Esophagus (tissue), 2 donors: ENCODE data around the gene TAS2R40. TPM values are rescaled to one million over a fixed set of nuclear protein-coding genes. Genes with fewer than 3 reads are reported as not detected.

Source experiments
- H3K27ac ChIP-seq, 2 donors: one replicate each; pipeline ENCODE4 v1.5.1; 2013; ENCODE audit warnings: low read depth in 2 of 2, mild to moderate bottlenecking in 2 of 2, inconsistent platforms in 1 of 2, low read length in 1 of 2, moderate library complexity in 1 of 2
- H3K27me3 ChIP-seq, 2 donors: one replicate each; pipeline ENCODE4 v1.6.1; 2013; ENCODE audit warnings: low read length in 2 of 2, control low read depth in 1 of 2, mild to moderate bottlenecking in 1 of 2; ENCODE audit not compliant: insufficient read depth in 2 of 2, control insufficient read depth in 1 of 2
- H3K36me3 ChIP-seq, 2 donors: one replicate each; pipeline ENCODE4 v1.6.1; 2013; ENCODE audit warnings: low read length in 1 of 2; ENCODE audit not compliant: control insufficient read depth in 2 of 2, insufficient read depth in 2 of 2
- H3K4me1 ChIP-seq, 2 donors: one replicate each; pipeline ENCODE4 v1.6.1; 2013; ENCODE audit warnings: low read length in 1 of 2; ENCODE audit not compliant: control insufficient read depth in 2 of 2, insufficient read depth in 2 of 2
- H3K4me3 ChIP-seq, 2 donors: one replicate each; pipeline ENCODE4 v1.5.1; 2013; ENCODE audit warnings: low read length in 2 of 2, mild to moderate bottlenecking in 2 of 2, low read depth in 1 of 2, moderate library complexity in 1 of 2
- H3K9me3 ChIP-seq, 2 donors: one replicate each; pipeline ENCODE4 v1.6.1; 2013; ENCODE audit warnings: mild to moderate bottlenecking in 2 of 2, low read depth in 1 of 2, low read length in 1 of 2, moderate library complexity in 1 of 2; ENCODE audit not compliant: control insufficient read depth in 2 of 2, insufficient read depth in 1 of 2
- WGBS, 2 donors: extraction: QIAGEN DNeasy Blood & Tissue Kit; methylation state at CpG; one replicate each; pipeline ENCODE4 v1.1.7; 2013; 5-methylcytosine and 5-hydroxymethylcytosine counted together
- polyA plus RNA-seq, 2 donors: library from polyadenylated mRNA; stranded (reverse); fragments of 200-250 nt; gene quantifications; one replicate each; pipeline ENCODE4 v1.2.3, GENCODE V29; 2013
- donor health status: healthy with polysubstance abuse.
- donor health status: Bipolar disorder and iron deficiency.

TAS2R40 gene
- polyA plus RNA-seq, 2 donors = not detected

DNA sequence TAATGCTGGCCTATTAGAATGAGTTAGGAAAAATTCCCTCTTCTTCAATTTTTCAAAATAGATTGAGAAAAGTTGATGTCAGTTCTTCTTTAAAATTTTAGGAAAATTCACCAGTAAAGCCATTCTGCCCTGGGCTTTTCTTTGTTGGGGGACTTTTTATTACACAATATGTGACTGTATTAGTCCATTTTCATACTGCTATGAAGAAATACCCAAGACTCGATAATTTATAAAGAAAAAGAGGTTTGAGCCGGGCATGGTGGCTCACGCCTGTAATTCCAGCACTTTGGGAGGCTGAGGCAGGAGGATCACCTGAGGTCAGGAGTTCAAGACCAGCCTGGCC is 12.7 kb downstream of the TAS2R40 start:
- no peaks in the 10 kb centered on the region for H3K36me3 ChIP-seq
- 85 to 90% methylated on average over 3 of the region's 3 CpGs for WGBS, 2 donors
- H3K27ac ChIP-seq = no peak overlapping the region
- no peak overlapping the region for H3K4me3 ChIP-seq
- no peaks in the 10 kb centered on the region for H3K4me1 ChIP-seq
- H3K9me3 ChIP-seq = peaks cover 0 to 2% of the 10 kb centered on the region in 2 donors
- H3K27me3 ChIP-seq = no peaks in the 10 kb centered on the region

DNA sequence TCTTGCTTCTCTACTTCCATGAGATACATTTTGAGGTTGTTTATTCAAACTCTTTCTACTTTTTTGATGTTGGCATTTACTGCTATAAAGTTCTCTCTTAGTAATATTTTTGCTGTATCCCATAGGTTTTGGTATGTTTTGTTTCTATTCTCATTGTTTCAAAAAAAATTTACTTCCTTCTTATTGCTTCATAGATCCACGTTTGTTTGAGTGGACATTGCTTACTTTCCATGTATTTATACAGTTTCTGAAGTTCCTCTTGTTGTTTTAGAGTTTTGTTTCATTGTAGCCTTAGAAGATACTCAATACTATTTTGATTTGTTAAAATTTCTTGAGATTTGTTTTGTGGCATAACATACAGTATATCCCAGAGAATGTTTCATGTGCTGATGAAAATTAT is 13.7 kb downstream of the TAS2R40 start:
- no peak overlapping the region for H3K4me3 ChIP-seq
- H3K9me3 ChIP-seq = peaks cover 0 to under 1% of the 10 kb centered on the region in 2 donors
- no peak overlapping the region for H3K27ac ChIP-seq
- no peaks in the 10 kb centered on the region for H3K36me3 ChIP-seq
- H3K4me1 ChIP-seq = no peaks in the 10 kb centered on the region
- 23 to 27% methylated on average over 1 of the region's 1 CpG for WGBS, 2 donors
- no peaks in the 10 kb centered on the region for H3K27me3 ChIP-seq

- H3K27ac ChIP-seq = no peak overlapping the region
- no peaks in the 10 kb centered on the region for H3K36me3 ChIP-seq
- 70 to 83% methylated on average over 3 of the region's 3 CpGs for WGBS, 2 donors
- no peak overlapping the region for H3K4me3 ChIP-seq
- no peaks in the 10 kb centered on the region for H3K9me3 ChIP-seq
- no peaks in the 10 kb centered on the region for H3K4me1 ChIP-seq
- no peaks in the 10 kb centered on the region for H3K27me3 ChIP-seq
Observed at GRCh38 chr7:143236408-143236990, 14.7 kb downstream of the TAS2R40 start.

DNA sequence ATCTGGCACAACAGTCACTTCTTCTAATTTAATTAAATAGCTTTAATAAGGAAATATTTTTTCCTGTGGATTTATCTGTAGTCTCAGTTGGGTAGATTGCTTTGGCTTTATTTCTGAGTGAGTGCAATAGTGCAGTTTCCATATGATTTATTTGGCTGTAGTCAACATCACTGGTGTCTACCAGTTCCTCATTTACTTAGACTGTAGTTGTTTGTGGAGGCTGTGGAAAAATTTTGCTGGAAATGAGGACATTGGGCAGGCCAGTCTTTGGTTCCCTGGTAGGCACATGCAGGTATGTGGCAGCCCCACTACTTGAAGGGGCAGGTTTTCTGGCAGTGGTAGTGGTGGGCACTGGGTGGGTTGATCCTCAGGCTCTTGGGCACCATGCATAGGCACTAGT is 15.5 kb downstream of the TAS2R40 start:
- Histone ChIP-seq H3K4me1 (no peaks in the 10 kb centered on the region), H3K27me3 (no peaks in the 10 kb centered on the region), H3K4me3 (no peak overlapping the region), H3K36me3 (no peaks in the 10 kb centered on the region), H3K9me3 (no peaks in the 10 kb centered on the region), H3K27ac (no peak overlapping the region)

DNA sequence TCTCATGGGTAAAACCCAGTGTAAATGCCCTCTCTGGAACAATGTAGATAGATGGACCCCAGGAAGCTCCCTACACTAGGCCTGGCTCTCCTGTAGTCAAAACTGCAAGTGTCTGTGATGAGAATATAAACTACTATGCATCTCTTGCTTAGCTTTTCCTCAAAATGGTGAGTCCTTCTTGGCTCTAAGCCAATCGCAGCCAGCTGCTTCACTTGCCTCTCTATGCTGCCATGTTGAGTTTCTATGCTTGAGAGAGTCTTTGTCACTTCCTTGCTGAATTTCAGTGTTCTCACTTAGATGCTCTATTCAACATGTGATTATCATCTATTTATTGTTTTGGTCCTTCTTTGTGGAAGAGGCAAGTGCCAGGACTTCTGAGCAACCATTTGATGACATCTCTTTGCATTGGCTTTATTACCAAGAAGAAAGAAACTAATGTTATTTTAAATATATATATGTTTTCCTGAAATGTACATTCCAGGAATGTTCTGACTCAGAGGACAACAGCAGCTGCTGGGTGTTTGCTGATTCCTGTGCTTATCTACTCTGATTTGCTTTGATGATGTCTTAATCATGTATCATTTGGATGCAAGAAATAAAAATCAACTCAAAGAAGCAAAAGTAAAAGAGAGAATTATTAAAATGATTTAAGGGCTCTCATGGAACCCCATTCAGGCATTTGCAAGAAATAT is 16.6 kb downstream of the TAS2R40 start:
- Histone ChIP-seq H3K27me3 (no peaks in the 10 kb centered on the region), H3K9me3 (no peaks in the 10 kb centered on the region), H3K27ac (no peak overlapping the region), H3K4me3 (no peak overlapping the region), H3K4me1 (no peaks in the 10 kb centered on the region), H3K36me3 (no peaks in the 10 kb centered on the region)
- 82 to 95% methylated on average over 1 of the region's 1 CpG for WGBS, 2 donors

- Histone ChIP-seq H3K36me3 (no peaks in the 10 kb centered on the region), H3K27ac (no peak overlapping the region), H3K4me1 (no peaks in the 10 kb centered on the region), H3K4me3 (no peak overlapping the region), H3K9me3 (no peaks in the 10 kb centered on the region), H3K27me3 (no peaks in the 10 kb centered on the region)
Observed at GRCh38 chr7:143239813-143240212, 18.0 kb downstream of the TAS2R40 start.

DNA sequence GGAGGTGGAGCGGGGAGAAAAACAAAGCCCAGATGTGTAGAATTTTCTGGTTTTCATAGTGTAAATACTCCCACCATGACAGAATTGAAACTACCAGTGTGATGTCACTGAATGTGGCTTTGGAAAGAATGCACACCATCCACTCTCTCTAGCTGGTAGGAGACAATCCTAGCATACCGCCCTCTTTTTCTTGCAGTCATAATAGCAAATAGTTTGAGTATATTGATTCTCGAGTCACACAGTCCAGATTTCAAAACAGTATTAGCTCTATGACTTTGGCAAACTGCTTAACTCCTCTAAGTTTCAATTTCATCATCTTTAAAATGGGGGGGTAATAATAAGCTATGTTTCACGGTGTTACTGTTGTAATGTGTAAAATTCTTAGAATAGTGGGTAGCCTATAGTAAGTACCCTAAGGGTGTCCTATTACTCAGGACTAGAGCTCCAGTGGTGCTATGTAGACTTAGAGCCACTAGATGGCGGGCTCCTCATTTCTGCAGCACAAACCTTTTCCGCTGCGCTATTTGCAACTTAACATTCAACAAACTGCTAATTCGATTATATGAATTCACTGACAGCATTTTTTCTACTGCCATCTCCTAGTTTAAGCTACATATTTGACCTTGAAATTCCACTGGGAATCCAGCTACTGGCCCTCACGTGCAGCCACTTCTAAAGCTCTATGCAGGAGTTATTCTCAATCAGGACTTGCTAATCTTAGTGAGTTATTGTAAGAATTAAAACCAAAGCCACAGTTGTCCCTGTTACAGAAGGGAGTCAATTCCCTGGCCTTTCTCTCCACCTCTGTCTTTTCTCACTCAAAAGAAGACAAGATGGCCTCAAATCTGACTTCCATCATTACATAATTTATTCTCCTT is 18.7 kb downstream of the TAS2R40 start:
- no peaks in the 10 kb centered on the region for H3K36me3 ChIP-seq
- no peaks in the 10 kb centered on the region for H3K9me3 ChIP-seq
- H3K27ac ChIP-seq = no peak overlapping the region
- no peak overlapping the region for H3K4me3 ChIP-seq
- no peaks in the 10 kb centered on the region for H3K27me3 ChIP-seq
- H3K4me1 ChIP-seq = no peaks in the 10 kb centered on the region
- 20 to 22% methylated on average over 9 of the region's 9 CpGs for WGBS, 2 donors

GRCh38 chr7:143242306-143242705 is 20.5 kb downstream of the TAS2R40 start:
- WGBS, 2 donors = 84% methylated on average over 11 of the region's 11 CpGs
- H3K27me3 ChIP-seq = no peaks in the 10 kb centered on the region
- no peaks in the 10 kb centered on the region for H3K9me3 ChIP-seq
- H3K36me3 ChIP-seq = no peaks in the 10 kb centered on the region
- H3K4me3 ChIP-seq = no peak overlapping the region
- no peaks in the 10 kb centered on the region for H3K4me1 ChIP-seq
- H3K27ac ChIP-seq = no peak overlapping the region

GRCh38 chr7:143243111-143243510 is 21.3 kb downstream of the TAS2R40 start:
- H3K27me3 ChIP-seq = no peaks in the 10 kb centered on the region
- no peaks in the 10 kb centered on the region for H3K36me3 ChIP-seq
- no peak overlapping the region for H3K4me3 ChIP-seq
- no peaks in the 10 kb centered on the region for H3K4me1 ChIP-seq
- 46 to 58% methylated on average over 7 of the region's 7 CpGs for WGBS, 2 donors
- H3K9me3 ChIP-seq = no peaks in the 10 kb centered on the region
- no peak overlapping the region for H3K27ac ChIP-seq
